A549 treated with RU486 at 1 μM for 4 hours (cell line): ENCODE data around the gene MAGEB18. TPM values are rescaled to one million over a fixed set of nuclear protein-coding genes. Genes with fewer than 3 reads are reported as not detected.

ENCODE experiments used
- total RNA-seq: library from RNA; stranded (reverse); fragments of 200-300 nt; extraction: Qiagen RNA extraction; gene quantifications from 5 replicates; pipeline ENCODE4 v1.2.3, GENCODE V29; 2022; ENCODE audit warnings: low read depth

The MAGEB18 gene
- total RNA-seq: not detected in 5 replicates

GRCh38 chrX:26138274-26138673 lies at the start of gene MAGEB18:
MAGEB18 (plus strand) TSS chrX:26138343; CDS start chrX:26138986, 643 bp downstream.

GRCh38 chrX:26160301-26160700 lies 22.2 kb downstream of the MAGEB18 start, which contains the start of gene MAGEB6B:
MAGEB6B (plus strand) TSS chrX:26160601; CDS start chrX:26160601, 0 bp downstream.

Other genes starting within 250 kb of the MAGEB18 start
- gene MAGEB6B, start 22.3 kb downstream of the MAGEB18 start, total RNA-seq: not detected in 5 replicates
- not detected in 5 replicates for gene MAGEB6, start 54.1 kb downstream of the MAGEB18 start, total RNA-seq
- gene MAGEB5, start 77.8 kb downstream of the MAGEB18 start, total RNA-seq: not detected in 5 replicates